Epithelial cell of proximal tubule (primary cell): ENCODE results near the gene IFT80. TPM values are rescaled to one million over a fixed set of nuclear protein-coding genes. Genes with fewer than 3 reads are reported as not detected.
"Not testable (repeated sequence)": the region's sequence is repeated elsewhere in the genome, so short reads cannot be mapped to it uniquely, and the experiment has no call there.

Source experiments
- DNase-seq: peaks from one replicate; pipeline ENCODE4 v3.0.0-alpha.2; 2011; ENCODE audit warnings: low read depth
- H3K4me3 ChIP-seq: 2 replicates; pipeline ENCODE4 v1.5.1; 2011; ENCODE audit warnings: low read depth, mild to moderate bottlenecking, low read length
- CTCF ChIP-seq: conservative IDR thresholded peaks from 2 replicates; pipeline ENCODE4 v1.5.1; 2012; ENCODE audit warnings: low read depth, mild to moderate bottlenecking, low read length
- total RNA-seq: library from RNA; depleted of rRNA; stranded (reverse); fragments of >200 nt; gene quantifications from 2 replicates; pipeline ENCODE4 v1.2.3, GENCODE V29; 2015

IFT80 gene
- total RNA-seq, 1 donor from 2014 or later, result 25.7 TPM

DNA sequence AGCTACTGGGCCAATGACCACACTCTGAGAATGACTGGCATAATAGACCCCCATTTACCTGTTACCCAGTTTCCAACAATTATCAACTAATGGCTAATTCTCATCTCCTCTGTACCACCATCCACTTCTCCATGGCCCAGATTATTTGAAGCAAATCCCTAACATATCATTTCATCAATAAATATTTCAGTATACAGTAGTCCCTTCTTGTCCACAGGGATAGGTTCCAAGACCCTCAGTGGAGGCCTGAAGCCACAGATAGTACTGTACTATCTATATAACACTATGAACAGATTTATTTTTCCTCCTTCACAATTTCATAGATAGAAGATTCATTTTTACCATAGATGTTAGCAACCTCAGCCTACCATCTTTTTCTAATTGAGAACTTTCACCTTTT, 68.3 kb downstream of the IFT80 start:
- no peak for DNase-seq
- TF ChIP-seq CTCF, result no peak
- H3K4me3 ChIP-seq, result no peak overlapping the region

DNA sequence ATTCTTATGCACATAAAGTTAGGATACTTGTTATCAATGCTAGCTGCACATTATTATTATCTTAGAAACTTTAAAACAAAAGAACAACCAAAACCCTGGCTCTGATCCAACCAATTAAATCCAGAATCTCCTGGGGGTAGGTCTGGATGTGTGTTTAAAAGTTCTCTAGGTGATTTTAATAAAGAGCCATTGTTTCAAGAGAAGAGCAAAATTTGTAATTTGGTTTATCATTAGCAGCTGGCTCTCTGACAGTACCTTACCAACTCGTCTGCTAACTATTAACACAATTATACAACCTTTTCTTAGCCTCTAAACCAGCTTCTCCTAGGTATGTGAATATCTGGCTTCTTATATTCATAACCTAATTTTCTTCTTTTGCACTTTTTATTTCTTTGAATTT, 68.9 kb downstream of the IFT80 start:
- TF ChIP-seq CTCF, result no peak
- no peak overlapping the region for H3K4me3 ChIP-seq
- no peak for DNase-seq

DNA sequence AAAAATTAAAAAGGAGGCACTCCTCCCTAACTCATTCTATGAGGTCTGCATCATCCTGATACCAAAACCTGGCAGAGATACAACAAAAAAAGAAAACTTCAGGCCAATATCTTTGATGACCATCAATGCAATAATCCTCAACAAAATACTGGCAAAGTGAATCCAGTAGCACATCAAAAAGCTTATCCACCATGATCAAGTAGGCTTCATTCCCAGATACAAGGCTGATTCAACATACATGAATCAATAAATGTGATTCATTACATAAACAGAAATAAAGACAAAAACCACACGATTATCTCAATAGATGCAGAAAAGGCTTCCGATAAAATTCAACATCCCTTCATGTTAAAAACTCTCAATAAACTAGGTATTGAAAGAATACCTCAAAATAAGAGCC, 72.7 kb downstream of the IFT80 start:
- DNase-seq, H3K4me3 ChIP-seq: not testable (repeated sequence)

DNA sequence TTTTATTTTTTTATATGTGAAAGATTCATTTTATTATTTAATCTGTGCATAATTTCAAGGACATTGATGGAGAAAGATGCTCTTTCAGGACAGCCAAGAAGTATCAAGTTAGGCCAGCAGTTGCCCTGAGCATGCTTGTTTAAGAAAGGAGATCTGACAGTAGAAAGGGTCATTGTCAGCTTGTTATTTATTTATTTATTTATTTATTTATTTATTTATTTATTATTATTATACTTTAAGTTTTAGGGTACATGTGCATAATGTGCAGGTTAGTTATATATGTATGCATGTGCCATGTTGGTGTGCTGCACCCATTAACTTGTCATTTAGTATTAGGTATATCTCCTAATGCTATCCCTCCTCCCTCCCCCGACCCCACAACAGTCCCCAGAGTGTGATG, 77.2 kb downstream of the IFT80 start:
- DNase-seq, H3K4me3 ChIP-seq: not testable (repeated sequence)

- DNase-seq, result no peak
- no peak overlapping the region for H3K4me3 ChIP-seq
- no peak for TF ChIP-seq CTCF
These were observed 79.7 kb downstream of the IFT80 start for GRCh38 chr3:160319322-160319721.

- TF ChIP-seq CTCF, result no peak
- no peak for DNase-seq
- H3K4me3 ChIP-seq, result no peak overlapping the region
These were observed 84.0 kb downstream of the IFT80 start for GRCh38 chr3:160314995-160315394.

DNA sequence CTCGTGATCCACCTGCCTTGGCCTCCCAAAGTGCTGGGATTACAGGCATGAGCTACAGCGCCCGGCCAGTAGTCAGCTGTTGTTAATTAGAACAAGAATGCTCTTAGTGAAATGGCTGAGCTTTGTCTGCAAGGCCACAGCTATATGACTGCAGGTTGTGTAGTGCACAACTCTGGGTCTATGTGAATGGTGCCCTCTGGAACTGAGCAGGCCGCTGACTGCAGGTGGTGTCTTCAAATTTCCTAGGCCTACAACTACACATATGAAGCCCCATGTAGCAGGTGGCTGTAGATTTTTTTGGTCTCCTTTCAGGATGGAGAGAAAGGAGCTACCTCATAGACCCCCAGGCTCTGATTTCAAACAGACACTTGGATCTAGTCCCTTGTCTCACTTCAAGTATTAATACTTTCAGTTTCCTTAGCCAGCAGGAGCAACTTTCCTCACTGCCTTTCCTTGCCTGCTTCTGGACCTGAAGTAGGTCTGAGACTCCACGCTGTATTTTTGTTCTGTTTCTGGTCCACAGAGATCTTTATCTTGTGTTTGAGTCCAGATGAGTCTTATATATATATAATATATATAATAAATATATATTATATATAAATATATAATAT, 86.9 kb downstream of the IFT80 start:
- TF ChIP-seq CTCF, result no peak
- no peak overlapping the region for H3K4me3 ChIP-seq
- no peak for DNase-seq

DNA sequence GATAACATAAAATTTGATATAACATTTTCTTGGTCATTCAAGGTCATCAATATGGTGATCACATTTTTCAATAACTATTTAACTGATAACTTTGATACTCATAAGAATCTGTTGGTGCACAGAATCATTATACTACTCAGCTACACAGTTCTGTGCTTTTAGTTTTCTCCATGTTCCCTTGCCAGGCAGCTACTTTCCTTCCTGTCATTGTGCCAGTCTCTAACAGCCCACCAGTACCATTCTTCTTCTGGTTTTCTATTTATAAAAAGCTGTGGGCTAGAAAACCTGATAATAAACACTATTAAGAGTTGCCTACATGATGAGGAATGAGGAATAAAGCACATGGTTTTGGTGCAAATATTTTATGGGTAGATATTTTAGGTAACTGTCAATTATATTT, 96.2 kb downstream of the IFT80 start:
- DNase-seq, result no peak
- H3K4me3 ChIP-seq, result no peak overlapping the region
- no peak for TF ChIP-seq CTCF
